Hepatocyte (in vitro differentiated cells): ENCODE data around the gene TOGARAM2.

Experiments used
- CTCF ChIP-seq: fragments of 200-600 bp; sonication (generic); IDR thresholded peaks from 2 replicates; pipeline ENCODE4 v1.5.1; 2016; ENCODE audit warnings: antibody characterized with exemption, mild to moderate bottlenecking; ENCODE audit not compliant: poor library complexity
- EZH2 ChIP-seq: fragments of 200-600 bp; sonication (generic); IDR thresholded peaks from 2 replicates; pipeline ENCODE4 v1.6.1; 2016; ENCODE audit warnings: antibody characterized with exemption, mild to moderate bottlenecking, borderline replicate concordance
- EZH2phosphoT487 ChIP-seq: fragments of 200-600 bp; sonication (generic); IDR thresholded peaks from one replicate; pipeline ENCODE4 v1.6.1; 2018; ENCODE audit warnings: antibody characterized with exemption, mild to moderate bottlenecking, low read depth, moderate library complexity; ENCODE audit not compliant: unreplicated experiment, severe bottlenecking

- TF ChIP-seq CTCF (no peak), EZH2 (no peak), EZH2phosphoT487 (no peak)
Observed at GRCh38 chr2:28986429-28986828, 5.3 kb downstream of the TOGARAM2 start.
